OCI-LY7 (cell line): ENCODE data around the gene NCR1. TPM values are rescaled to one million over a fixed set of nuclear protein-coding genes. Genes with fewer than 3 reads are reported as not detected.
"Not testable (repeated sequence)": the region's sequence is repeated elsewhere in the genome, so short reads cannot be mapped to it uniquely, and the experiment has no call there.

ENCODE experiments used
- BruUV-seq: library from RNA; stranded (reverse); fragments of 400-500 nt; replicated peaks from 2 replicates; lab custom pipeline; 2021; lab: Mats Ljungman, UMichigan
- CTCF ChIA-PET: fragments of 300-600 bp; sonication (Branson Sonifier 250); formaldehyde crosslinking; loops from one replicate; lab custom pipeline; 2022; ENCODE audit warnings: antibody characterized with exemption; ENCODE audit not compliant: unreplicated experiment; lab: Charles Lee
- POLR2A ChIA-PET: fragments of 300-600 bp; sonication (Branson Sonifier 250); formaldehyde crosslinking; loops from one replicate; lab custom pipeline; 2022; ENCODE audit warnings: antibody characterized with exemption; lab: Charles Lee
- DNase-seq: peaks from one replicate; pipeline ENCODE4 v3.0.0-alpha.2; 2015; ENCODE audit warnings: low spot score
- H2AFZ ChIP-seq: fragments of 200-600 bp; sonication (generic), shearing (Covaris generic); 2 replicates; pipeline ENCODE4 v1.6.1; 2014; ENCODE audit warnings: mild to moderate bottlenecking, antibody characterized with exemption, low read length, moderate library complexity
- H3K27ac ChIP-seq: fragments of 200-600 bp; sonication (generic); 2 replicates; pipeline ENCODE4 v1.5.1; 2014; ENCODE audit warnings: mixed run types, low read depth, mild to moderate bottlenecking, moderate library complexity, low read length, inconsistent platforms; ENCODE audit not compliant: poor library complexity, severe bottlenecking
- H3K36me3 ChIP-seq: fragments of 200-600 bp; sonication (generic); 2 replicates; pipeline ENCODE4 v1.6.1; 2014; ENCODE audit warnings: mild to moderate bottlenecking, antibody characterized with exemption, low read length, moderate library complexity, mixed read lengths; ENCODE audit not compliant: insufficient read depth
- H3K4me1 ChIP-seq: fragments of 200-600 bp; sonication (generic); 2 replicates; pipeline ENCODE4 v1.5.1; 2014; ENCODE audit warnings: mild to moderate bottlenecking, low read length; ENCODE audit not compliant: insufficient read depth, poor library complexity, severe bottlenecking
- H3K4me2 ChIP-seq: fragments of 200-600 bp; sonication (generic); 2 replicates; pipeline ENCODE4 v1.6.1; 2014; ENCODE audit warnings: mild to moderate bottlenecking, low read length
- H3K4me3 ChIP-seq: fragments of 200-600 bp; sonication (generic); 2 replicates; pipeline ENCODE4 v1.5.1; 2014; ENCODE audit warnings: mild to moderate bottlenecking, low read depth, low read length; ENCODE audit not compliant: poor library complexity, severe bottlenecking
- H3K79me2 ChIP-seq: fragments of 200-600 bp; sonication (generic); 2 replicates; pipeline ENCODE4 v1.6.1; 2016; ENCODE audit warnings: low read depth, mild to moderate bottlenecking, low read length, moderate library complexity, mixed read lengths; ENCODE audit not compliant: insufficient read depth
- H3K9me2 ChIP-seq: fragments of 200-600 bp; sonication (generic); 2 replicates; pipeline ENCODE4 v1.6.1; 2016; ENCODE audit warnings: mild to moderate bottlenecking, low read length, mixed read lengths; ENCODE audit not compliant: insufficient read depth
- H3K9me3 ChIP-seq: fragments of 200-600 bp; sonication (generic); 2 replicates; pipeline ENCODE4 v1.6.1; 2014; ENCODE audit warnings: mild to moderate bottlenecking, mixed run types, low read length, mixed read lengths
- H4K20me1 ChIP-seq: fragments of 200-600 bp; sonication (generic); 2 replicates; pipeline ENCODE4 v1.6.1; 2014; ENCODE audit warnings: mild to moderate bottlenecking, antibody characterized with exemption, low read length, moderate library complexity, mixed read lengths; ENCODE audit not compliant: insufficient read depth
- CTCF ChIP-seq: fragments of 200-600 bp; sonication (generic); conservative IDR thresholded peaks from 2 replicates; pipeline ENCODE4 v1.5.1; 2014; ENCODE audit warnings: mild to moderate bottlenecking, antibody characterized with exemption, low read length, moderate library complexity, mixed read lengths
- EZH2phosphoT487 ChIP-seq: fragments of 200-600 bp; sonication (generic); IDR thresholded peaks from 2 replicates; pipeline ENCODE4 v1.6.1; 2018; ENCODE audit warnings: low read depth, borderline replicate concordance, mild to moderate bottlenecking, mixed run types, antibody characterized with exemption, low read length, moderate library complexity, mixed read lengths
- intact Hi-C: fragments of 100-400 bp; cut with micrococcal nuclease; formaldehyde crosslinking; loops from one replicate; pipeline ENCODE4 v1.10.0; 2022; ENCODE audit not compliant: unreplicated experiment
- total RNA-seq, 2 experiments: library from RNA; depleted of rRNA in 1 of 2; stranded (reverse); fragments of >200 nt in 1 of 2; shearing (Covaris generic) in 1 of 2; gene quantifications; 2 replicates each; pipeline ENCODE4 v1.2.3, GENCODE V29; 2014 to 2022

The NCR1 gene
- total RNA-seq, 2 experiments from 2014 or later = not detected

GRCh38 chr19:54893406-54893805, 12.5 kb upstream of the NCR1 start:
- no peak overlapping the region for H3K27ac ChIP-seq
- no peaks in the 10 kb centered on the region for H3K36me3 ChIP-seq
- no peaks in the 10 kb centered on the region for H4K20me1 ChIP-seq
- H2AFZ ChIP-seq = no peak overlapping the region
- TF ChIP-seq CTCF (no peak), EZH2phosphoT487 (no peak)
- no peak for DNase-seq
- no peaks in the 10 kb centered on the region for H3K4me1 ChIP-seq
- ChIA-PET CTCF (no interaction called here), POLR2A (no interaction called here)
- no peaks in the 10 kb centered on the region for H3K9me2 ChIP-seq
- H3K9me3 ChIP-seq = no peaks in the 10 kb centered on the region
- no peak overlapping the region for H3K4me2 ChIP-seq
- no peak overlapping the region for H3K4me3 ChIP-seq
- intact Hi-C loops = no loop called here
- no TSS peak for BruUV-seq
- no peaks in the 10 kb centered on the region for H3K79me2 ChIP-seq

- not testable (repeated sequence) for H4K20me1 ChIP-seq
Measured at GRCh38 chr19:54894106-54894505, 11.8 kb upstream of the NCR1 start.

GRCh38 chr19:54896036-54896435, 9.9 kb upstream of the NCR1 start:
- H3K4me2 ChIP-seq = no peak overlapping the region
- intact Hi-C loops = no loop called here
- H3K9me2 ChIP-seq = no peaks in the 10 kb centered on the region
- ChIA-PET POLR2A (no interaction called here), CTCF (no interaction called here)
- H3K27ac ChIP-seq = no peak overlapping the region
- no peaks in the 10 kb centered on the region for H3K79me2 ChIP-seq
- DNase-seq = no peak
- no TSS peak for BruUV-seq
- H3K36me3 ChIP-seq = no peaks in the 10 kb centered on the region
- no peak overlapping the region for H3K4me3 ChIP-seq
- H4K20me1 ChIP-seq = no peaks in the 10 kb centered on the region
- no peak for TF ChIP-seq EZH2phosphoT487
- no peak for TF ChIP-seq CTCF
- H3K4me1 ChIP-seq = no peaks in the 10 kb centered on the region
- H2AFZ ChIP-seq = no peak overlapping the region
- H3K9me3 ChIP-seq = no peaks in the 10 kb centered on the region

More at GRCh38 chr19:54894106-54894505, 11.8 kb upstream of the NCR1 start:
- intact Hi-C loops, H3K4me3 ChIP-seq, H3K79me2 ChIP-seq, H3K4me1 ChIP-seq, DNase-seq, H3K27ac ChIP-seq, CTCF ChIA-PET, H3K9me2 ChIP-seq, BruUV-seq, H3K9me3 ChIP-seq, POLR2A ChIA-PET, H3K4me2 ChIP-seq, H3K36me3 ChIP-seq, H2AFZ ChIP-seq: not testable (repeated sequence)

GRCh38 chr19:54898685-54899084, 7.3 kb upstream of the NCR1 start:
- H4K20me1 ChIP-seq, H3K9me2 ChIP-seq, H3K4me2 ChIP-seq, H3K9me3 ChIP-seq, H3K79me2 ChIP-seq, intact Hi-C loops, H3K4me3 ChIP-seq, CTCF ChIA-PET, DNase-seq, H3K36me3 ChIP-seq, H3K27ac ChIP-seq, BruUV-seq, H2AFZ ChIP-seq, H3K4me1 ChIP-seq, POLR2A ChIA-PET: not testable (repeated sequence)

- intact Hi-C loops, POLR2A ChIA-PET, DNase-seq: not testable (repeated sequence)
Measured at GRCh38 chr19:54899646-54900045, 6.3 kb upstream of the NCR1 start.

More at GRCh38 chr19:54899646-54900045, 6.3 kb upstream of the NCR1 start:
- H3K4me1 ChIP-seq, H3K9me2 ChIP-seq, H3K4me2 ChIP-seq, H3K9me3 ChIP-seq, H4K20me1 ChIP-seq, H3K79me2 ChIP-seq, BruUV-seq, H3K27ac ChIP-seq, H3K36me3 ChIP-seq, H2AFZ ChIP-seq, CTCF ChIA-PET, H3K4me3 ChIP-seq: not testable (repeated sequence)
